H1 (cell line): ENCODE results near the gene FNDC1. TPM values are rescaled to one million over a fixed set of nuclear protein-coding genes. Genes with fewer than 3 reads are reported as not detected.

Experiments used
- CEBPB ChIP-seq: IDR thresholded peaks from 2 replicates; pipeline ENCODE4 v1.6.1; 2012; ENCODE audit warnings: low read depth, low read length
- KDM5A ChIP-seq: fragments of 200-600 bp; IDR thresholded peaks from 2 replicates; pipeline ENCODE4 v1.7.1; 2012; ENCODE audit warnings: mild to moderate bottlenecking, low read length, inconsistent platforms, mixed read lengths
- MAX ChIP-seq: IDR thresholded peaks from 2 replicates; pipeline ENCODE4 v1.6.1; 2012; ENCODE audit warnings: inconsistent platforms
- SIRT6 ChIP-seq: IDR thresholded peaks from one replicate; pipeline ENCODE4 v1.7.1; 2012; ENCODE audit warnings: low read length, inconsistent platforms
- SUZ12 ChIP-seq: fragments of 200-600 bp; sonication (generic); IDR thresholded peaks from 2 replicates; pipeline ENCODE4 v1.6.1; 2012; ENCODE audit warnings: mild to moderate bottlenecking, inconsistent platforms, low read length, moderate library complexity, mixed read lengths
- polyA plus RNA-seq, 7 experiments: library from polyadenylated mRNA; depleted of rRNA in 3 of 7; stranded (reverse) in 5 of 7; unstranded in 2 of 7; fragments of >200 nt in 5 of 7; fragments of 200-250 nt in 2 of 7; gene quantifications; 1 replicate in 5 of 7; 2 replicates in 1 of 7; 4 replicates in 1 of 7; pipeline versions ENCODE4 v1.2.1 to v1.2.3, GENCODE V29; 2011 to 2013; ENCODE audit warnings: missing spikeins in 2 of 7, mixed read lengths in 2 of 7
- total RNA-seq: library from RNA; stranded (reverse); fragmentation: NEBNext Ultra II Directional; extraction: Animal tissue kit (Norgen Biotek cat#: 25700); gene quantifications from 2 replicates; pipeline ENCODE4 v1.2.1, GENCODE V29; 2021

FNDC1 gene
- total and polyA plus RNA-seq, 2 of the 8 experiments (the other 6 are each of a cell fraction or from before 2014, with no cell fraction given) = 0.06 to 0.30 TPM

GRCh38 chr6:159303784-159304183 lies 134.6 kb downstream of the FNDC1 start (continued):
- no peak for TF ChIP-seq SUZ12
- TF ChIP-seq SIRT6 = no peak
- TF ChIP-seq KDM5A = no peak
- no peak for TF ChIP-seq CEBPB
- no peak for TF ChIP-seq MAX
